ENCODE data around the gene RBMY1A1. TPM values are rescaled to one million over a fixed set of nuclear protein-coding genes. Genes with fewer than 3 reads are reported as not detected.
"Not testable (repeated sequence)": the region's sequence is repeated elsewhere in the genome, so short reads cannot be mapped to it uniquely, and the experiment has no call there.

Gene RBMY1A1
- total and polyA plus RNA-seq, 2 experiments from 2014 or later: not detected

DNA sequence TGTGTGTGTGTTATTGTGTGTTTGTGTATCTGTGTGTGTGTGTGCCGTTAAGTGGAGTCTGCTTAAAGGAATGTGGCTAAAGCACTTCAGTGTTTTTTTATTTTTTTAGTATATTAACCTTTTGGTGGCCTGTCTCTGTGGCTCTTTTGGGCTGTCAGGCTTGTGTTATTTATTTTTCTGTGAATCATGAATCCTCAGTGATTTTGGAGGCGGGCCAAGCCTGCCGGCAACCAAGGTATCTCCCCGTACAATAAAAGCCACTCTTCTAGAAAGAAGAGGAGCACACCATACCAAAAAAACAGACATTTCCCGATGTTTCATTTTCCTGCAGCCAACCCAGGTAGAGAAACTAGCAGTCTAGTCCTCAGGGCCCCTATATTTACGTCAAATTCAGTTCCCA, 57.4 kb downstream of the RBMY1A1 start:
- Histone ChIP-seq H2AFZ (no peak overlapping the region), H3K4me3 (no peak overlapping the region), H3K9me2 (replicated peaks; ENCODE audit: insufficient read depth) (no peaks in the 10 kb centered on the region), H4K20me1 (ENCODE audit: insufficient read depth, poor library complexity, severe bottlenecking) (no peaks in the 10 kb centered on the region), H3K79me2 (no peaks in the 10 kb centered on the region), H3K27ac (no peak overlapping the region), H3K9me3 (ENCODE audit: low read depth) (no peaks in the 10 kb centered on the region), H3K4me1 (ENCODE audit: insufficient read depth) (no peaks in the 10 kb centered on the region), H3K27me3 (no peaks in the 10 kb centered on the region), H3K36me3 (replicated peaks; ENCODE audit: insufficient read depth, low read depth) (no peaks in the 10 kb centered on the region), H3K4me2 (no peak overlapping the region)
- TF ChIP-seq EZH2 (IDR thresholded peaks at IDR 0.05; ENCODE audit: borderline replicate concordance) (no peak), EZH2phosphoT487 (IDR thresholded peaks at IDR 0.05; ENCODE audit: low read depth, severe bottlenecking, unreplicated experiment) (no peak), CTCF (IDR thresholded peaks at IDR 0.05; ENCODE audit: poor library complexity) (no peak)
- WGBS (ENCODE audit: low lambda C conversion rate, missing lambda C conversion rate): no CpG with 5 or more reads among the region's 6 CpGs
- no peak for DNase-seq (ENCODE audit: low spot score)

GRCh38 chrY:21596287-21596686, 61.6 kb downstream of the RBMY1A1 start:
- H3K4me1 ChIP-seq (ENCODE audit: insufficient read depth); DNase-seq (ENCODE audit: low spot score); H3K36me3 ChIP-seq (replicated peaks; ENCODE audit: insufficient read depth, low read depth); H3K9me2 ChIP-seq (replicated peaks; ENCODE audit: insufficient read depth); H4K20me1 ChIP-seq (ENCODE audit: insufficient read depth, poor library complexity, severe bottlenecking); H3K9me3 ChIP-seq (ENCODE audit: low read depth); H3K27me3 ChIP-seq; H2AFZ ChIP-seq; H3K79me2 ChIP-seq; H3K4me3 ChIP-seq; H3K4me2 ChIP-seq; H3K27ac ChIP-seq: not testable (repeated sequence)
- WGBS (ENCODE audit: low lambda C conversion rate, missing lambda C conversion rate): no CpG with 5 or more reads among the region's 16 CpGs

Other genes starting within 250 kb of the RBMY1A1 start
- not detected in 2 replicates for gene RBMY1B, start 23.5 kb upstream of the RBMY1A1 start, total RNA-seq
- not detected in 2 replicates for gene RBMY1B, start 23.5 kb upstream of the RBMY1A1 start, polyA plus RNA-seq

All from hepatocyte (in vitro differentiated cells).